Prostate gland (tissue), 2 donors: ENCODE data around the gene BCAS2.

ENCODE experiments used
- POLR2A ChIP-seq: fragments of 450-650 bp; IDR thresholded peaks from one replicate; pipeline ENCODE4 v1.6.1; 2016; ENCODE audit warnings: antibody characterized with exemption, mild to moderate bottlenecking
- TF ChIP-seq, protein P1 (sequence below), 4 experiments: fragments of 200-600 bp in 2 of 4; fragments of 450-650 bp in 2 of 4; sonication (generic) in 2 of 4; IDR thresholded peaks; 1 replicate in 3 of 4; 2 replicates in 1 of 4; pipeline ENCODE4 v1.5.1; 2016 to 2019; ENCODE audit warnings: antibody characterized with exemption in 4 of 4, mild to moderate bottlenecking in 2 of 4, moderate library complexity in 2 of 4

DNA sequence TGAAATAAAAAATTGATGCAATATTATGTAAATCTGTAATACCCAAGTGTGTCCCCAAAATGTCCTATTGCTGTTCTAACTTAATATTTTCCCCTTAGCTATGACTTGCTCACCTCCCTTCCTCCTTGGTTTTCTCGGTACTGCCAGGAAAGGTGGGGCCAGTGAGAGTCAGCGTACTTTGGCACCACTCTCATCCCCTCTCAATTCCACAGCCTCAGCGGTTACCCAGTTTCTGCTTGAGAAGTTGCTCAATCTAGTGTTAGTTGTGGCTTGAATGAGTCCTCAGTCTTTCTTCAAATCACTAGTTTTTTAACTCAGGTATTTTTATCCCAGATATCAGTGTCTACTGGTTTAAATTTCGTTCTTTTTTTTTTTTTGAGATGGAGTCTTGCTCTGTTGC, 32.3 kb downstream of the BCAS2 start:
- TF ChIP-seq POLR2A = no peak
- TF ChIP-seq, protein P1, sequence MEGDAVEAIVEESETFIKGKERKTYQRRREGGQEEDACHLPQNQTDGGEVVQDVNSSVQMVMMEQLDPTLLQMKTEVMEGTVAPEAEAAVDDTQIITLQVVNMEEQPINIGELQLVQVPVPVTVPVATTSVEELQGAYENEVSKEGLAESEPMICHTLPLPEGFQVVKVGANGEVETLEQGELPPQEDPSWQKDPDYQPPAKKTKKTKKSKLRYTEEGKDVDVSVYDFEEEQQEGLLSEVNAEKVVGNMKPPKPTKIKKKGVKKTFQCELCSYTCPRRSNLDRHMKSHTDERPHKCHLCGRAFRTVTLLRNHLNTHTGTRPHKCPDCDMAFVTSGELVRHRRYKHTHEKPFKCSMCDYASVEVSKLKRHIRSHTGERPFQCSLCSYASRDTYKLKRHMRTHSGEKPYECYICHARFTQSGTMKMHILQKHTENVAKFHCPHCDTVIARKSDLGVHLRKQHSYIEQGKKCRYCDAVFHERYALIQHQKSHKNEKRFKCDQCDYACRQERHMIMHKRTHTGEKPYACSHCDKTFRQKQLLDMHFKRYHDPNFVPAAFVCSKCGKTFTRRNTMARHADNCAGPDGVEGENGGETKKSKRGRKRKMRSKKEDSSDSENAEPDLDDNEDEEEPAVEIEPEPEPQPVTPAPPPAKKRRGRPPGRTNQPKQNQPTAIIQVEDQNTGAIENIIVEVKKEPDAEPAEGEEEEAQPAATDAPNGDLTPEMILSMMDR (IDR thresholded peaks at IDR 0.05) = no peak
